ENCODE measurements around the gene MORN3. TPM values are rescaled to one million over a fixed set of nuclear protein-coding genes. Genes with fewer than 3 reads are reported as not detected.
"Not testable (repeated sequence)": the region's sequence is repeated elsewhere in the genome, so short reads cannot be mapped to it uniquely, and the experiment has no call there.

Gene MORN3
- total RNA-seq, 1 donor from 2014 or later = 1.5 TPM

DNA sequence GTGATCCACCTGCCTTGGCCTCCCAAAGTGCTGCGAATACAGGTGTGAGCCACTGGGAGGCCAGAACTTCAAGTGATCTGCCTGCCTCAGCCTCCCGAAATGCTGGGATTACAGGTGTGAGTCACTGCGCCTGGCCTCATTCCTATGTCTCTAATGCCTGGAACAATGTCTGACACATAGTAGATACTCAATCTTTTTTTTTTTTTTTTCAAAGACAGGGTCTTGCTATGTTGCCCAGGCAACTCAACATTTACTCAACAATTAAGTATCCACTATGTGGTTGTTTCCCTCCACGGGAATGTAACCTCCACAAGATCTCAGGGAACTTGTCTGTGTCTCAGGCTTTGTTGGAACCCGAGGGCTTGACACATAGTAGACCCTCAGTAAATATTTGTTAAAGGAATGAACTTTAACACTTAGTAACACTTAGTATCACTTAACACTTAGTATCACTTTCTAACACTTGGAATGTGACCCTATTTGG lies 40.1 kb upstream of the MORN3 start:
- DNase-seq (ENCODE audit: low spot score, unreplicated experiment) = no peak
- Mint-ChIP-seq H3K4me1 (ENCODE audit: low read depth) (peaks cover 19% of the 10 kb centered on the region), H3K36me3 (ENCODE audit: insufficient read depth) (no peaks in the 10 kb centered on the region), H3K9me3 (ENCODE audit: low read depth) (no peaks in the 10 kb centered on the region), H3K4me3 (ENCODE audit: low read depth) (no peak overlapping the region), H3K27ac (peak overlapping the region; percentile 92), H3K27me3 (no peaks in the 10 kb centered on the region)
- TF ChIP-seq, protein P1, sequence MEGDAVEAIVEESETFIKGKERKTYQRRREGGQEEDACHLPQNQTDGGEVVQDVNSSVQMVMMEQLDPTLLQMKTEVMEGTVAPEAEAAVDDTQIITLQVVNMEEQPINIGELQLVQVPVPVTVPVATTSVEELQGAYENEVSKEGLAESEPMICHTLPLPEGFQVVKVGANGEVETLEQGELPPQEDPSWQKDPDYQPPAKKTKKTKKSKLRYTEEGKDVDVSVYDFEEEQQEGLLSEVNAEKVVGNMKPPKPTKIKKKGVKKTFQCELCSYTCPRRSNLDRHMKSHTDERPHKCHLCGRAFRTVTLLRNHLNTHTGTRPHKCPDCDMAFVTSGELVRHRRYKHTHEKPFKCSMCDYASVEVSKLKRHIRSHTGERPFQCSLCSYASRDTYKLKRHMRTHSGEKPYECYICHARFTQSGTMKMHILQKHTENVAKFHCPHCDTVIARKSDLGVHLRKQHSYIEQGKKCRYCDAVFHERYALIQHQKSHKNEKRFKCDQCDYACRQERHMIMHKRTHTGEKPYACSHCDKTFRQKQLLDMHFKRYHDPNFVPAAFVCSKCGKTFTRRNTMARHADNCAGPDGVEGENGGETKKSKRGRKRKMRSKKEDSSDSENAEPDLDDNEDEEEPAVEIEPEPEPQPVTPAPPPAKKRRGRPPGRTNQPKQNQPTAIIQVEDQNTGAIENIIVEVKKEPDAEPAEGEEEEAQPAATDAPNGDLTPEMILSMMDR (IDR thresholded peaks at IDR 0.05; ENCODE audit: unreplicated experiment) = peak; percentile 22

DNA sequence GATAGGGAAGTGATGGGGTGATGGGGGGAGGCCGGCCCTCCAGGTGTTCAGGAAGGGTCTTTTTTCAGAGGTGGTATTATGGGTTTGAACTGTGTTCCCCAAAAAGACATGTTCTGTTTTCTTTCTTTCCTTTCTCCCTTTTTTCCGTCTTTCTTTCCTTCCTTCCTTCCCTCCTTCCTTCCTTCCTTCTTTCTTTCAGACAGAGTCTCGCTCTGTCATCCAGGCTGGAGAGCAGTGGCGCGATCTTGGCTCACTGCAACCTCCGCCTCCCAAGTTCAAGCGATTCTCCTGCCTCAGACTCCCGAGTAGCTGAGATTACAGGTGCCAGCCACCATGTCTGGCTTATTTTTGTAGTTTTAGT lies 39.6 kb upstream of the MORN3 start:
- peak overlapping the region; percentile 92 for H3K27ac Mint-ChIP-seq

DNA sequence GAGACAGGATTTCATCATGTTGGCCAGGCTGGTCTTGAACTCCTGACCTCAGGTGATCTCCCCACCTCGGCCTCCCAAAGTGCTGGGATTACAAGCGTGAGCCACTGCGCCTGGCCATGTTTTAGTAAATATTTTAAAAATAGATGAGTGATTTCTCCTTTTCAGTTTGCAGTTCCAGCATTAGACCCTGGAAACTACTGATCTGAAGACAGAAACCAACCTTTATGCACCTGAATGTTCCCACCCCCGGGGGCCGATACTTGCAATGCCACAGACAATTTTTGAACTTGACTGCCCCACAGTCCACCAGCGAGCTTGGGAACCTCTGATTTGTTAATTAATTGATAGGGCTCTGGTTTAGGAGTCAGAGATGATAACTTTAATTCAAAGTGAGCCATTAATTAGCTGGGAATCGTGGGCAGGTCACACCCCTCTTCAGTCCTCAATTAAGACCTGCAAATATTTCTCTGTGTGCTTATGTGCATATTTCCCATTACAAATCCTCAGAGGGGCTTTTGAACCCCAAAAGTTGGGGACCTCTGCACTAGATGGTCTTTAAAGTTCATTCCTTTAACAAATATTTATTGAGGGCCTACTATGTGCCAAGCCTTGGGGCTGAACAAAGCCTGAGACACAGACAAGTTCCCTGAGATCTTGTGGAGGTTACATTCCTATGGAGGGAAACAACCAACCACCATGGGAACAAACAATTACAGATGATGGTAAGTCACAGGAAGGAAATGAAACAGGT lies 39.0 kb upstream of the MORN3 start:
- peaks cover 15% of the 10 kb centered on the region for H3K4me1 Mint-ChIP-seq (ENCODE audit: low read depth)
- peak overlapping the region; percentile 35 for H3K27ac Mint-ChIP-seq
- H3K9me3 Mint-ChIP-seq (ENCODE audit: low read depth) = no peaks in the 10 kb centered on the region
- TF ChIP-seq, protein P1 (IDR thresholded peaks at IDR 0.05; ENCODE audit: unreplicated experiment) = no peak
- H3K36me3 Mint-ChIP-seq (ENCODE audit: insufficient read depth) = no peaks in the 10 kb centered on the region
- DNase-seq (ENCODE audit: low spot score, unreplicated experiment) = no peak
- H3K27me3 Mint-ChIP-seq = no peaks in the 10 kb centered on the region
- no peak overlapping the region for H3K4me3 Mint-ChIP-seq (ENCODE audit: low read depth)

More for the DNA sequence above, 39.6 kb upstream of the MORN3 start:
- peaks cover 19% of the 10 kb centered on the region for H3K4me1 Mint-ChIP-seq (ENCODE audit: low read depth)
- H3K4me3 Mint-ChIP-seq (ENCODE audit: low read depth); H3K36me3 Mint-ChIP-seq (ENCODE audit: insufficient read depth); DNase-seq (ENCODE audit: low spot score, unreplicated experiment); H3K9me3 Mint-ChIP-seq (ENCODE audit: low read depth); H3K27me3 Mint-ChIP-seq: not testable (repeated sequence)

DNA sequence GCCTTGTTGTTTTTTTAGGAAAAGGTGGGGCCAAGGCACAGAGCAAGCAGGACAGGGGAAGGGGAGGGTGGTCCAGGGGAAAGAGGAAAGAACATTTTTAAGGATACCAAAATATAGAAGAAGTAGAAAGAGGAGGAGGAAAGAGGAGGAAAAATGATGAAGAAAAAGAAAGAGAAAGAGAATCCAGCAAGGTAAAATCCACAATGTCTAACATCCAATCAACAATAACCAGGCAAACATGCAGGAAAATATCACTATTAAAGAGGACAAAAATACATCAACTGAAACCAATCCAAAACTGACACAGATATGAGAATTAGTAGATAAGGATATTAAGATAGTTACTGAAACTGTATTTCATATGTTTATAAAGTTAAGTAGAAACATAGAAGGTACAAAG lies 36.1 kb upstream of the MORN3 start:
- Mint-ChIP-seq H3K36me3 (ENCODE audit: insufficient read depth) (no peaks in the 10 kb centered on the region), H3K27me3 (no peaks in the 10 kb centered on the region), H3K4me1 (ENCODE audit: low read depth) (peaks cover 6% of the 10 kb centered on the region), H3K27ac (no peak overlapping the region), H3K9me3 (ENCODE audit: low read depth) (no peaks in the 10 kb centered on the region), H3K4me3 (ENCODE audit: low read depth) (no peak overlapping the region)
- no peak for DNase-seq (ENCODE audit: low spot score, unreplicated experiment)
- TF ChIP-seq, protein P1 (IDR thresholded peaks at IDR 0.05; ENCODE audit: unreplicated experiment) = no peak

DNA sequence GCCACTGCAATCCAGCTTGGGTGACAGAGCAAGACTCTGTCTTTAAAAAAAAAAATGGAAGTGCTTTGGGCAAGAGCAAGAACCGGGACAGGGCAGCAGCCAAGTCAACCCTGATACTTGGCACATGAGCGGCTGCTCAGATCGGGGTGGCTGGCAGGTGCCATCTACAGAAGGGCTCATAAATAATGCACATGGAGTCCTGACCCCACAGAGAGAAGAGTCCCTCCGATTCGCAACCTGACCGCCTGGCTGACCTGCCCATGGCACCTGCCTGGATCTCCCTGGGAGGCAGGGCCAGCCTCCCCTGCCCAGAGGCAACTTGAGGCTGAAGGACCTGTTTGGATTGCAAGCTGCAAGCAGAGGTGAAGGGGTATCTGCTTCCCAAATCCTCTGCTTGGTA lies 33.5 kb upstream of the MORN3 start:
- TF ChIP-seq, protein P1 (IDR thresholded peaks at IDR 0.05; ENCODE audit: unreplicated experiment) = no peak
- H3K27ac Mint-ChIP-seq = no peak overlapping the region
- DNase-seq (ENCODE audit: low spot score, unreplicated experiment) = no peak
- no peaks in the 10 kb centered on the region for H3K27me3 Mint-ChIP-seq
- no peak overlapping the region for H3K4me3 Mint-ChIP-seq (ENCODE audit: low read depth)
- no peaks in the 10 kb centered on the region for H3K36me3 Mint-ChIP-seq (ENCODE audit: insufficient read depth)
- H3K9me3 Mint-ChIP-seq (ENCODE audit: low read depth) = no peaks in the 10 kb centered on the region
- H3K4me1 Mint-ChIP-seq (ENCODE audit: low read depth) = no peaks in the 10 kb centered on the region

Data from progenitor cell of endocrine pancreas (in vitro differentiated cells).